Measurements from ENCODE around the gene DCPS.
"Not testable (repeated sequence)": the region's sequence is repeated elsewhere in the genome, so short reads cannot be mapped to it uniquely, and the experiment has no call there.

DCPS gene

GRCh38 chr11:126385991-126386728, 82.3 kb downstream of the DCPS start:
- DNase-seq: no peak

- DNase-seq: peak in 1 of 2 donors; percentile 21
These were observed 82.8 kb downstream of the DCPS start for GRCh38 chr11:126386729-126387071.

DNA sequence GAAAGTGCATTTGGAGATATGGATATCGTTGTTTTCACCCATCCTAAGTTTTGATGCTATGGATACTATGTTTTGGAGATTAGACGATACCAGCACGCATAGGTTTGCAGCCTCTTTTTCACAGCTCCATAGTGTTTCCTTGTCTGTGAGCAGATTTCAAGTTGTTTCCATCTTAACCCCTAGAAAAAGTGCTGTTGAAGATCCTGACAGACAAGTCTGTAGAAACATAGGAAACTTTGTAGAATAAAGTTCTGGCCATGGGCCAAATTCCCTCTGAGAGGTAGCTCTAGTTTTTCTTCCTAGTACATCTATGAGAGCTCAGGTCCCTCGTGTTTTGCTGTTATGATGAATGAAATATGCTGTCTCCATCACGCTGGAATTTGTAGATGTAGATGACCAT, 84.0 kb downstream of the DCPS start:
- no peak for DNase-seq

DNA sequence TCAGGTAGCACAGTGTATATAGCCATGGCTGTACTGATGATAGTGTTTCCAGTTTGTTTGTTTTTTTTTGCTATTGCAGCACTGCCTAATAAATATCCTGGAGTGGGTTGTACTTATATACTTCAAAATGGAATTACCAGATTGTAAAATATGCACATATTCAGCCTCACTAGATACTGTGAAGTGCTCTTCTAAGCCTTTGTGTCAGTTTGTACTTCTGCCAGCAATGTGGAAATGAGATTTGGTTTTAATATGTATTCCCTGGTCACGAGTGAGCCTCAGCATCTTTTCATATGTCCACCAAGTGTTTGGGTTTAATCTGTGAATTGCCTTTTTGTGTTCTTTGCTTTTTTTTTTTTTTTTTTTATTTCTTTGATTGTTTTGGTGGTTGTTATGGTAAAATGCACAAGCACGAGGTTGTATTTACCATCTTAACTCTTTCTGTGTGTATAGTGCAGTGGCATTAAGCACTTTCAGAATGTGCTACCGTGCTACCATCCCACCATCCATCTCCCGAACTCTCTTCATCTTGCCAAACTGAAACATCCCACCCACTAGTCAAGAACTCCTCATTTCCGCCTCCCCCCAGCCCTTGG, 86.5 kb downstream of the DCPS start:
- no peak for DNase-seq

DNA sequence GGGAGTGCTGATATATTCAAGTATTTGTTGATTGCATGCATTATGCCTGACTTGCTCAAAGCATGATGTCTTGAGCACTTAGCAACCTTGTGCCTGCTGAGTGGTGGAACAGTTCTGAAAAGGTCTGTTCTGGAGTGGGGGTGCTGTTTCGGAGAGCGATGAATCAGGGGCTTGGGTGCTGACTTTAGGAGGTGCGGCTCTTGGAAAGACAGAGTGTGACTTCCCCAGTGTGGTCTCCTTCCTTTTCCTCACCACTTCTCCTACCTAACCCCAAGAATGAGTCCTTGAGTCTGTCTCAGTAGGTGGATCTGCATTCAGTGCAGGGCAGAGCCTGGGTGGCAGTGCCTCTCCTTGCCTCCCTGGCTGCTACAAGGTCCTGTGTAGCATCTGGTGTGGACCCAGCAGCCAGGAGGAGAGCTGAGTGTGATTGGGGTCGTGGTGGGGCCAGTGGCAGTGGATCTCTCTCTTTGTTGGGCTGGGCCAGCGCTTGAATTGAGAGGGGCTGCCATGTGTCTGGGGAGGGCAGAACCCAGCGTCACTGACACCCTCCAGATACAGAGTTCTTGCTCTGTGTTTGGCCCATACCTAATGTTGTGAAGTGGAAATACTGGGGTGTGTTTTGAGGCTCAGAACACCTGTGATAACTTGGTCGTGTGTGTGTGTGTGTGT, 87.6 kb downstream of the DCPS start:
- no peak for DNase-seq

DNA sequence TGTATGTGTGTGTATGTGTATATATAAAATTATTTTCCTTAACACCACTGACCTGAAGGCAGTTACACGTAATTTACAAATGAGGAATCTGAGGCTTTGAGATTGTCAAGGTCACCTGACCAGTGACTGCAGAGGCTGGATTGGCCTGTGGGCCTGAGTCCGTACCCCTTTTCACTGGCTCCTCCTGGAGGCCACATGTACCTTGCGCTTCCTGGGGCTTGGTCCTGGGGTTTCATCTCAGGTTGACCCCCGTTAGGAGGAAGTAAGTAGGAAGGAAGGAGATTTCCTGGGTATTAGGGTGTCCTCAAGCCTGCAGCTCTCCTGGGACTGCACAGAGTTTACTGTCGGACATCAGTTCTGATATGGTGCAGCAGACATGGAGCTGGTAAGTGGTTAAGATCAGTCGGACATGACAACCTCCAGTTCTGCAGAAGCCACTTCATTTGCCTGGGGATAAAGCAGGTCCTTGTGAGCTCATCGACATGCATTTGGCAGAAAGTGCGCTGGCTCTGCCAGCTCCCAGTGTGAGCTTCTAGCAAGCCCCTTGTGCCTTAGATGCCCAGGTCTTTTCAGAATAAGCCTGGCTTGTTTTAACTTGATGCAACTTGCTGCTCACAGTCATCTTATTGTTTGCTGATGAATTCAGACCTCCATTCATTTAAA, 88.2 kb downstream of the DCPS start:
- DNase-seq: peak in 1 of 2 donors; percentile 34

DNA sequence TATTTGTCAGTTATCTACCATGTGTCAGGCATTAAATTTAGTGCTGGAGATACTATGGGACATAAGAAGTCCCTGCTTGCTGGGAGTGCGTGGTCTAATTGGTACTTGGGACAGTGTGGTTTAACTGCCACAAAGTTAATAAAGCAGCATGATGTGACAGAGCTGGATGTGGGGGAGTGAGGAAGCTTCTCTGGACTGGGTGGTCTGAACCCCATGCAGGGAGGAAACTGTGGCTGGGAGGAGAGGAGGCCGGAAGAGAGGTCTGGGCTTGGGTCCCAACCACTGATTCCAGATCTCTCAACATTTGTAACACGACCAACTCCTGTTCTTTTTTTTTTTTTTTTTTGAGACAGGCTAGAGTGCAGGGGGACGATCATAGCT, 88.8 kb downstream of the DCPS start:
- DNase-seq: no peak

DNA sequence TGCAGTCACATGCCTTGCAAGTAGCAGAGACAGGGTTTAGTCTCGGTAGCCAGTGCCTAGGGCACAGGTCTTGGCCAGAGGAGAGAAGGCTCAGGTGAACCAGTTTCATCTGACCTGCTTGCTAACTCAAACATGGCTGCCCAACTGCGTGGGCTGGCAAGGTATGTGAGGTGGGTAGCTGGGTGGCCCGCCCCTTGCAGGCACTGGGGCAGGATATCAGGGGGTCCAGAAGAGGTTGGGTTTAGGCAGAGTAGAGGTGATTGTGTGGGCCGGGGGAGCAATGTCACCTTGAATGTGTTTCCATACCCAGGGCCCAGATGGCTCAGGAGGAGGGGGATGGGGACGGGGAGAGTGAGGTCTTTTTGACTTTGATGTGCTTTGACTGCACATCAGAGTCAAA, 89.3 kb downstream of the DCPS start:
- no peak for DNase-seq

DNA sequence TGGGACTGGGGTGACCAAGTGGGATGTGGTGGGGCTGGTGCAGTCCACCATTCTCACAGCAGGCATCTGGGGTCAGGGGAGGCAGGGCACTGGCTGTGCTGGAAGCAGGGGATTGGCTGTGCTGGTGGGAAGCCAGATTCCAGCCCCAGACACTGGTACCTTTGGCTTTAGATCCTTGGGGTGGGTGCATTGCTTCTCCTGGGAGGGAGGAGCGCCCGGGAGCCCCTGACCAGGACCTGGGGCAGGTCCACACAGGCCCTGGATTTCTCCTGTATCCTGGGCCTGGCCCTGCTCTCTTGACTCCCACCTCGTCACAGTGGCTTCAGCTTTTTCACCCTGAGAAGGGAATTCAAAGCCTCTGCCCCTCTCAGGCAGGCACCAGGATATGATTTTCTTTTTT, 90.2 kb downstream of the DCPS start:
- no peak for DNase-seq

- not testable (repeated sequence) for DNase-seq
These were observed 90.8 kb downstream of the DCPS start for GRCh38 chr11:126394634-126395072.
